Aorta (tissue), 5 donors: Measurements from ENCODE around the gene NIPA2. TPM values are rescaled to one million over a fixed set of nuclear protein-coding genes. Genes with fewer than 3 reads are reported as not detected.

ENCODE experiments used
- ATAC-seq: fragments of 200-7000 bp; cut with Tn5 transposase; one replicate; pipeline ENCODE4 v1.9.1; 2022; ENCODE audit warnings: moderate library complexity; ENCODE audit not compliant: low FRiP score
- DNase-seq, 2 donors: peaks; one replicate each; pipeline ENCODE4 v3.0.0-alpha.2; 2020
- H3K27ac ChIP-seq, 2 donors: one replicate each; pipeline ENCODE4 v1.5.1; 2013; ENCODE audit warnings: low read length in 2 of 2, mild to moderate bottlenecking in 2 of 2, moderate library complexity in 2 of 2, control low read depth in 1 of 2, inconsistent platforms in 1 of 2, low read depth in 1 of 2
- H3K27me3 ChIP-seq, 2 donors: one replicate each; pipeline ENCODE4 v1.6.1; 2013; ENCODE audit warnings: control low read depth in 1 of 2, low read length in 1 of 2, mild to moderate bottlenecking in 1 of 2, moderate library complexity in 1 of 2; ENCODE audit not compliant: insufficient read depth in 2 of 2, control insufficient read depth in 1 of 2
- H3K36me3 ChIP-seq, 2 donors: one replicate each; pipeline ENCODE4 v1.6.1; 2013; ENCODE audit warnings: control low read depth in 1 of 2, low read length in 1 of 2, mild to moderate bottlenecking in 1 of 2; ENCODE audit not compliant: insufficient read depth in 2 of 2, control insufficient read depth in 1 of 2
- H3K4me1 ChIP-seq, 2 donors: one replicate each; pipeline ENCODE4 v1.6.1; 2013; ENCODE audit warnings: low read length in 2 of 2, control low read depth in 1 of 2, mild to moderate bottlenecking in 1 of 2, moderate library complexity in 1 of 2; ENCODE audit not compliant: insufficient read depth in 2 of 2, control insufficient read depth in 1 of 2
- H3K4me3 ChIP-seq, 2 donors: one replicate each; pipeline ENCODE4 v1.5.1; 2013; ENCODE audit warnings: low read length in 2 of 2, control low read depth in 1 of 2, mild to moderate bottlenecking in 1 of 2
- H3K9me3 ChIP-seq: one replicate; pipeline ENCODE4 v1.6.1; 2013; ENCODE audit warnings: mild to moderate bottlenecking, low read length; ENCODE audit not compliant: control insufficient read depth
- WGBS, 2 donors: extraction: QIAGEN DNeasy Blood & Tissue Kit; methylation state at CpG; one replicate each; pipeline ENCODE4 v1.1.7; 2013; 5-methylcytosine and 5-hydroxymethylcytosine counted together
- intact Hi-C, 2 donors: fragments of 100-400 bp; cut with DNase I; formaldehyde crosslinking; loops; one replicate each; pipeline versions ENCODE4 v1.14.2 to v1.15.0; 2022
- polyA plus RNA-seq, 2 donors: library from polyadenylated mRNA; stranded (reverse); fragments of 200-250 nt; gene quantifications; one replicate each; pipeline ENCODE4 v1.2.3, GENCODE V29; 2013
- total RNA-seq, 2 donors: library from RNA; stranded (reverse); fragmentation: NEBNext Ultra II Directional; extraction: Animal tissue kit (Norgen Biotek cat#: 25700); gene quantifications; one replicate each; pipeline ENCODE4 v1.2.1, GENCODE V29; 2021
- donor health status: healthy with polysubstance abuse.
- donor health status: Bipolar disorder and iron deficiency.
- donor health status: DM: no; HTN: no; CAD: no.
- donor health status: DM: no; HTN: no; CAD: no.
- donor health status: DM: yes; HTN: yes; CAD: no.

NIPA2 gene
- total and polyA plus RNA-seq, 4 donors, result 5.9 to 30.1 (median 20.0) TPM

GRCh38 chr15:22877117-22877516 is 38.7 kb downstream of the NIPA2 start:
- intact Hi-C loops, result loop anchor here in 1 of 2 donors (10.0 kb wide), 1 partner anchor 98 kb away; no protein-coding TSS in a partner anchor
- DNase-seq, result no peak
- no peak overlapping the region for H3K4me3 ChIP-seq
- H3K36me3 ChIP-seq, result peaks cover 0 to 5% of the 10 kb centered on the region in 2 donors
- H3K9me3 ChIP-seq, result no peaks in the 10 kb centered on the region
- no peaks in the 10 kb centered on the region for H3K27me3 ChIP-seq
- ATAC-seq, result no peak
- no peak overlapping the region for H3K27ac ChIP-seq
- H3K4me1 ChIP-seq, result no peaks in the 10 kb centered on the region
- 97 to 99% methylated on average over 5 of the region's 5 CpGs for WGBS, 2 donors

GRCh38 chr15:22877607-22878006 is 39.1 kb downstream of the NIPA2 start:
- Histone ChIP-seq H3K27ac (no peak overlapping the region), H3K4me3 (no peak overlapping the region), H3K36me3 (peaks cover 0 to 7% of the 10 kb centered on the region in 2 donors), H3K4me1 (no peaks in the 10 kb centered on the region), H3K9me3 (no peaks in the 10 kb centered on the region), H3K27me3 (no peaks in the 10 kb centered on the region)
- ATAC-seq (no peak), DNase-seq (no peak)
- 93 to 94% methylated on average over 8 of the region's 8 CpGs for WGBS, 2 donors
- intact Hi-C loops, result loop anchor here in 1 of 2 donors (10.0 kb wide), 1 partner anchor 97 kb away; no protein-coding TSS in a partner anchor

GRCh38 chr15:22878103-22878502 is 39.6 kb downstream of the NIPA2 start:
- H3K27me3 ChIP-seq, result no peaks in the 10 kb centered on the region
- 78 to 80% methylated on average over 10 of the region's 10 CpGs for WGBS, 2 donors
- intact Hi-C loops, result loop anchor here in 1 of 2 donors (10.0 kb wide), 1 partner anchor 97 kb away; no protein-coding TSS in a partner anchor
- H3K27ac ChIP-seq, result no peak overlapping the region
- H3K4me1 ChIP-seq, result no peaks in the 10 kb centered on the region
- H3K4me3 ChIP-seq, result no peak overlapping the region
- DNase-seq (no peak), ATAC-seq (no peak)
- H3K36me3 ChIP-seq, result peaks cover 0 to 9% of the 10 kb centered on the region in 2 donors
- no peaks in the 10 kb centered on the region for H3K9me3 ChIP-seq

- WGBS, 2 donors, result 92 to 93% methylated on average over 32 to 33 of the region's 33 CpGs
- ATAC-seq (no peak), DNase-seq (no peak)
- intact Hi-C loops, result no loop called here
- Histone ChIP-seq H3K4me3 (no peak overlapping the region), H3K4me1 (no peaks in the 10 kb centered on the region), H3K27me3 (no peaks in the 10 kb centered on the region), H3K36me3 (peaks cover 0 to 6% of the 10 kb centered on the region in 2 donors), H3K9me3 (no peaks in the 10 kb centered on the region), H3K27ac (no peak overlapping the region)
Observed at GRCh38 chr15:22880068-22880980, 41.9 kb downstream of the NIPA2 start.

GRCh38 chr15:22880981-22881738 is 42.7 kb downstream of the NIPA2 start:
- Histone ChIP-seq H3K9me3 (no peaks in the 10 kb centered on the region), H3K27me3 (no peaks in the 10 kb centered on the region), H3K36me3 (peaks cover 0 to 4% of the 10 kb centered on the region in 2 donors), H3K27ac (no peak overlapping the region), H3K4me1 (no peaks in the 10 kb centered on the region), H3K4me3 (no peak overlapping the region)
- DNase-seq (no peak), ATAC-seq (no peak)
- 85 to 87% methylated on average over 18 to 19 of the region's 19 CpGs for WGBS, 2 donors
- intact Hi-C loops, result no loop called here

- intact Hi-C loops, result no loop called here
- no peak for ATAC-seq
- WGBS, 2 donors, result 93 to 95% methylated on average over 25 of the region's 25 CpGs
- no peaks in the 10 kb centered on the region for H3K27me3 ChIP-seq
- no peaks in the 10 kb centered on the region for H3K4me1 ChIP-seq
- peaks cover 0 to 4% of the 10 kb centered on the region in 2 donors for H3K36me3 ChIP-seq
- H3K4me3 ChIP-seq, result no peak overlapping the region
- no peak overlapping the region for H3K27ac ChIP-seq
- no peaks in the 10 kb centered on the region for H3K9me3 ChIP-seq
- DNase-seq, result no peak
Observed at GRCh38 chr15:22881739-22882440, 43.4 kb downstream of the NIPA2 start.

- intact Hi-C loops, result no loop called here
- no peak for DNase-seq
- Histone ChIP-seq H3K4me3 (no peak overlapping the region), H3K27ac (no peak overlapping the region), H3K36me3 (peaks cover 0 to 4% of the 10 kb centered on the region in 2 donors), H3K27me3 (no peaks in the 10 kb centered on the region), H3K9me3 (no peaks in the 10 kb centered on the region), H3K4me1 (no peaks in the 10 kb centered on the region)
- 93 to 94% methylated on average over 13 of the region's 13 CpGs for WGBS, 2 donors
- no peak for ATAC-seq
Observed at GRCh38 chr15:22883196-22883595, 44.7 kb downstream of the NIPA2 start.

GRCh38 chr15:22884344-22884743 is 45.9 kb downstream of the NIPA2 start:
- 39 to 52% methylated on average over 1 of the region's 1 CpG for WGBS, 2 donors
- Histone ChIP-seq H3K36me3 (peaks cover 0 to 4% of the 10 kb centered on the region in 2 donors), H3K9me3 (no peaks in the 10 kb centered on the region), H3K4me3 (no peak overlapping the region), H3K27ac (no peak overlapping the region), H3K4me1 (no peaks in the 10 kb centered on the region), H3K27me3 (no peaks in the 10 kb centered on the region)
- ATAC-seq (no peak), DNase-seq (no peak)
- intact Hi-C loops, result no loop called here
